NT2/D1 (cell line): Measurements from ENCODE around the gene GNPTG.

Experiments used
- DNase-seq: peaks from one replicate; pipeline ENCODE4 v3.0.0-alpha.2; 2011; ENCODE audit warnings: low read depth, low spot score
- H3K27me3 ChIP-seq: 2 replicates; pipeline ENCODE4 v1.6.0; 2011; ENCODE audit warnings: mild to moderate bottlenecking; ENCODE audit not compliant: insufficient read length, insufficient read depth
- H3K36me3 ChIP-seq: 2 replicates; pipeline ENCODE4 v1.6.1; 2011; ENCODE audit warnings: mild to moderate bottlenecking, low read length, mixed read lengths; ENCODE audit not compliant: insufficient read depth, insufficient read length
- H3K4me1 ChIP-seq: 2 replicates; pipeline ENCODE4 v1.5.1; 2011; ENCODE audit not compliant: insufficient read depth, insufficient read length
- H3K4me3 ChIP-seq: 2 replicates; pipeline ENCODE4 v1.5.1; 2011; ENCODE audit warnings: low read depth; ENCODE audit not compliant: insufficient read length
- H3K9ac ChIP-seq: 2 replicates; pipeline ENCODE4 v1.6.0; 2011; ENCODE audit warnings: low read depth; ENCODE audit not compliant: insufficient read length
- H3K9me3 ChIP-seq: 2 replicates; pipeline ENCODE4 v1.5.1; 2011; ENCODE audit warnings: mild to moderate bottlenecking, low read length; ENCODE audit not compliant: insufficient read depth
- SUZ12 ChIP-seq: IDR thresholded peaks from 2 replicates; pipeline ENCODE4 v1.6.1; 2011; ENCODE audit not compliant: insufficient read length, insufficient read depth; ENCODE audit errors: extremely low read depth
- YY1 ChIP-seq: IDR thresholded peaks from 2 replicates; pipeline ENCODE4 v1.6.1; 2011; ENCODE audit not compliant: insufficient read length, insufficient read depth
- ZNF274 ChIP-seq: IDR thresholded peaks from 2 replicates; pipeline ENCODE4 v1.6.1; 2011; ENCODE audit warnings: mild to moderate bottlenecking, low read depth, low read length

Gene GNPTG

DNA sequence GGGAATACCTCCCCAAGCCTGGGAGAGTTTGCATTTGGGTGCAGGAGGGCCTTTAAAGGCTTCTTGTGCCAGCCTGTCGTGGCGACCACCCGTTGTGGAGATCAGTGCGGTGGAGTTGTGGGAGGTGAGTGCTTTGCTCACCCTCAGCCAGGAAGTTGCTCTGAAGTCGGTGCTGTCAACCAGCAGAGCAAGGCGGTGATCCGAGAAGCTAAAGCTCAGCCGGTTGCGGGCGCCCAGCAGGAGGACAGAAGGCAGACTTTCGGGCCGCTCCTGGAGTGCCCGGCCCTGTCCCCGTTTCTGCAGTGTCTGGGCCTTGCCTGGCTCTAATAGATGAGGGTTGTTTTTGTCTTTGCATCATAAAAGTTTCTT is 40.9 kb upstream of the GNPTG start:
- H3K9ac ChIP-seq = peak overlapping the region; percentile 99
- H3K27me3 ChIP-seq = no peaks in the 10 kb centered on the region
- H3K9me3 ChIP-seq = no peaks in the 10 kb centered on the region
- peaks cover 55% of the 10 kb centered on the region for H3K36me3 ChIP-seq
- TF ChIP-seq ZNF274 (no peak), YY1 (no peak), SUZ12 (no peak)
- no peak for DNase-seq
- H3K4me3 ChIP-seq = peak overlapping the region; percentile 96
- peaks cover 20% of the 10 kb centered on the region for H3K4me1 ChIP-seq

DNA sequence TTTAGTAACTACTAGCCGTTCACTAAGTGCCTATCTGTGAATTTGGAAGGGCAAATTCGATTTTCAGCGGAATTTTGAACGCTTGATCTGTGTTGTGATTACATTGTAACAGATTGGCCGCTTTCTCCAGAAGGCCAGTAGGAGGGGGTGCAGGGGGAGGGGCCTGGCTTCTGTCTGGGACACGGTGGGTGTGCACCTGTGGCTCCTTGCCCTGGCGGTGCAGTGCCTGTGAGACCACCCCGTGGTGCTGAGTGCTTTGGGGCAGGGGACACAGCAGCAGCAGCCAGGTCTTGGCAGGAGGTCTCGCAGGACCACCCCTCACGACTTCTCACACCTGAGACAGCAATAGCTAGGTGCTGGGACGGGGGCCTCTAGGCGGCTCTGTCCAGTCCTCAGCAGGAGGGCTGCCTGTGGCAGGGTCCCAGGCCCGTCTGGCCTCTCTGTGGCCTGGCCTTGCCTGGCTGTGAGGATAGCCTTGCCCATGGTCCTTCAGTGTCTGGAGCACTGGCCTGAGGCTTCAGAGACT is 40.5 kb upstream of the GNPTG start:
- peak overlapping the region; percentile 99 for H3K9ac ChIP-seq
- H3K27me3 ChIP-seq = no peaks in the 10 kb centered on the region
- no peak for TF ChIP-seq YY1
- TF ChIP-seq SUZ12 = no peak
- no peak for TF ChIP-seq ZNF274
- DNase-seq = no peak
- H3K36me3 ChIP-seq = peaks cover 59% of the 10 kb centered on the region
- peaks cover 20% of the 10 kb centered on the region for H3K4me1 ChIP-seq
- H3K9me3 ChIP-seq = no peaks in the 10 kb centered on the region
- H3K4me3 ChIP-seq = peak overlapping the region; percentile 96

DNA sequence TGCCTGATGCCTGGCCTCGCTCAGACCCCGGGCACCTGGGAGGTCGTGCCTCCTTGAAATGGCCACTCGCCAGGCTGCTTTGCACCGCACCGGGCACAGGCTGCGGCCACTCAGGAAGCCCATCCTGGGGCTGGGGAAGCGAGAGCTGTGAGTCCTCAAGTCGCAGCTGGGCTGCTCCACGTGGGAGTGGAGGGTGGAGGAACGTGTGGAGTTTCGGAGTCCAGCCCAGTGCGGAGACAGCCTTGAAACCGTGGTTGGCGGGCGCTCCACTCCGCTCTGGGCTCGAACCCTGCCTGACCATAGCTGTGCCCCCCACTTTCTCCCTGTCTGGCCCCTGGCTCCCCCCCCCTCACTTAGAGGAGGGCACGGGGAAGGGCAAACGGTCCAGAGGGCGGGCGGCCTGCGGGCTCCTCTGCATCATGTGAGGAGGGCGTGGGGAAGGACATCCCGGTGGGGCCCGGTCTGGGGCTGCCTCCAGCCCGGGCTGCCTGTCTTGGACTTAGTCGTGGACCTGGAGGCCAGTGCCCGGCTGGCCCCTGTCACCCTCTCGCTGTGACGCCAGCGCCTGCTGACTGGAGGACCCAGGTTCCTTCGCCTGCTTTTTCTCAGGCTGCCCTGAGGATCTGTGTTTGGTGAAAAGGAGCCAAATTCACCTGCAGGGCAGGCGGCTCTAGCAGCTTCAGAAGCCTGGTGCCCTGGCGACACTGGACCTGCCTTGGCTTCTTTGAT is 39.8 kb upstream of the GNPTG start:
- DNase-seq = no peak
- Histone ChIP-seq H3K9me3 (no peaks in the 10 kb centered on the region), H3K4me1 (peaks cover 20% of the 10 kb centered on the region), H3K27me3 (no peaks in the 10 kb centered on the region), H3K4me3 (peak overlapping the region; percentile 96), H3K9ac (peak overlapping the region; percentile 99), H3K36me3 (peaks cover 65% of the 10 kb centered on the region)
- TF ChIP-seq ZNF274 (no peak), YY1 (no peak), SUZ12 (no peak)

DNA sequence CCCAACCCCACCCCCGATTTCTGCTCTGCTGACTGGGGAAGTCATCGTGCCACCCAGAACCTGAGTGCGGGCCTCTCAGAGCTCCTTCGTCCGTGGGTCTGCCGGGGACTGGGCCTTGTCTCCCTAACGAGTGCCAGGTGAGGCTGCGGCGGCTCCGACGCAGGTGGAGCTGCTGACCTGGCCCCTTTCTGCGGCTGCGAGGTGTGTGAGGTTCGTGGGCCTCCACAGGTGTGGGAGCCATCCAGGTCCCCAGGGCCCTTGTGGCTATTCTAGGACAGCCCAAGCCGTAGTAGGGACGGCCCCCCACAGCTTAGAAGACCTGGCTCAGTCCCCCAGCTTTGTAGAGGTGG is 39.3 kb upstream of the GNPTG start:
- Histone ChIP-seq H3K36me3 (peaks cover 70% of the 10 kb centered on the region), H3K27me3 (no peaks in the 10 kb centered on the region), H3K4me1 (peaks cover 20% of the 10 kb centered on the region), H3K9ac (peak overlapping the region; percentile 61), H3K4me3 (no peak overlapping the region), H3K9me3 (no peaks in the 10 kb centered on the region)
- TF ChIP-seq YY1 (no peak), ZNF274 (no peak), SUZ12 (no peak)
- no peak for DNase-seq

DNA sequence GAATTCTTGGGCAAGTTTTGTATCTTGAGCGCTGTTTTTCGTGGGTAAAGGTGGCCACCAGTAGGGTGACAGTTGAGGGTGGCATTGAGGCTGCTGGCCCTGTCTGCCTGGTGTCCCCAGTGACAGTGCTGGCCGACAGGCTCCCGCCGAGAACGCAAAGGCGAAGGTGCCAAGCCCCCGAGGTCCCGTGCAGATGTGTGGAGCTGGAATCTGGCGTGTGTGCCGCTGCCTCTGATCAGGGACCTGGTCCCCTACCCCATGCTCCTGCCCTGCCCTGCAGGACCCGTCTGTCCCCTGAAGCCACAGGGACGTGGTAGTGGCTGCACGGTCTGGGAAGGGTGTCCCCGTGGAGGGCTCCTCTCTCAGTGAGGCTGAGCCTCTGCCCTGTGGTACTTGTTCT is 38.8 kb upstream of the GNPTG start:
- no peak for DNase-seq
- H3K9me3 ChIP-seq = no peaks in the 10 kb centered on the region

DNA sequence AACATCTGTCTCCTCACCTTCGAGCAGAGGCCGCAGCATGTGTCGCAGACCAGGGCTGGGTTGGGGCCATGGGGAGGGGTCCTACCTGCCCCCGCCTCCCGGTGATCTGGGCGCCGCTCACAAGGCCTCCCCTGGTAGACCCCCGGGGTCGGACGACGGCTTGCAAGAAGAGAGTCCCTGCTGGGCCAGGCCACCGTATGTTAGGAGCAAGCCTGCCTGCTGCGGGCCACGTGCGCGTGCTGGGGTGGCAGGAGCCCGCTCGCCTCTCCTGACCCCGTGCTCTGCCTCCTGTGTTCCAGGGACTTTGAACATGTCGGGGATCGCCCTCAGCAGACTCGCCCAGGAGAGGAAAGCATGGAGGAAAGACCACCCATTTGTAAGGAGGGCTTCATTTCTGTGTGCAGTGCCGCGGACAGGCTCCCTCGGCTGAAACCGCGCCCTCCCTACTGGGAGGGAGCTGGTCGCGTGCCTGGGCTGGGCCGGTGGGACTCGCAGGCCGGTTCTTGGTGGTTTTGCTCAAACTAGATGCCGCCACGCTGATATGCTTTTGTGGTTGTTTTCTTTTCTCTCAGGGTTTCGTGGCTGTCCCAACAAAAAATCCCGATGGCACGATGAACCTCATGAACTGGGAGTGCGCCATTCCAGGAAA is 37.9 kb upstream of the GNPTG start:
- Histone ChIP-seq H3K9me3 (no peaks in the 10 kb centered on the region), H3K36me3 (peaks cover 84% of the 10 kb centered on the region), H3K4me1 (peaks cover 20% of the 10 kb centered on the region), H3K9ac (peak overlapping the region; percentile 32), H3K27me3 (no peaks in the 10 kb centered on the region), H3K4me3 (no peak overlapping the region)
- no peak for TF ChIP-seq YY1
- DNase-seq = no peak

More for the DNA sequence above, 38.8 kb upstream of the GNPTG start:
- TF ChIP-seq SUZ12 (no peak), ZNF274 (no peak), YY1 (no peak)
- Histone ChIP-seq H3K4me1 (peaks cover 20% of the 10 kb centered on the region), H3K36me3 (peaks cover 75% of the 10 kb centered on the region), H3K9ac (peak overlapping the region; percentile 36), H3K4me3 (no peak overlapping the region), H3K27me3 (no peaks in the 10 kb centered on the region)

DNA sequence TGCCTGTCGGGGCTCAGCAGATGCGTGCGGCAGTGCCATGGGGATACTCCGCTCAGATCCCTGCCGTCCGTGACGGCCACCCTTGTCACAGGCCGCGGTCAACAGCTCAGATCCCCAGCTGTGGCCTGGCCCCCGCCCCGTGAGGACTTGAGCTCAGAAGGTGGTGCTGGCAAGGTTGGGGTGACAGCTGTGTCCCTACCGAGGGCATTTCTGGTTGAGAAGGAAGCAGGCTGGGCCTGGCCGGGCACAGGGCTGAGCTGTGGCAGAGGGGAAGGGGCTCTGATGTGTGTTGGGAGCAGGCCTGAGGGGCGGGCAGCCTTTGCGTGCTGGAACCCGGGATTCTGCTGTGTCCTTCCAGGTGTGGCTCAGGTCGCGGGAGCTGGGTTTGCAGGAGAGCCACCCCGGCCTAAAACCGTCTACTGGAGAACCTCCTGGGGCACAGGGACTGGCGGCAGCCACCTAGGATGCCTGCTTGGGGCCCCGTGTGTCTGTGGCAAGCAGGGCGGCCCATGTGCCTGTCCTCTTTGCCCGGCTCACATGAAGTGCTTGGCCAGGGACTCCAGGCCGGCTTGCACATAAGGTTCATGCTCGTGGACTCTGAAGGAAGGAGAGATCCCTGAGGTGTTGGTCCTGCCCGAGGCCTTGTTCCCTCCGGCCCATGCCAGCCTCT is 37.2 kb upstream of the GNPTG start:
- Histone ChIP-seq H3K9me3 (no peaks in the 10 kb centered on the region), H3K27me3 (no peaks in the 10 kb centered on the region), H3K4me1 (peaks cover 23% of the 10 kb centered on the region), H3K4me3 (no peak overlapping the region), H3K36me3 (peaks cover 91% of the 10 kb centered on the region), H3K9ac (peak overlapping the region; percentile 32)
- DNase-seq = no peak
- TF ChIP-seq YY1 (no peak), ZNF274 (no peak), SUZ12 (no peak)
